ENCODE results near the gene NADK2. TPM values are rescaled to one million over a fixed set of nuclear protein-coding genes. Genes with fewer than 3 reads are reported as not detected.
"Not testable (repeated sequence)": the region's sequence is repeated elsewhere in the genome, so short reads cannot be mapped to it uniquely, and the experiment has no call there.

Gene NADK2
- total RNA-seq, 1 donor from 2014 or later, result 40.2 TPM

DNA sequence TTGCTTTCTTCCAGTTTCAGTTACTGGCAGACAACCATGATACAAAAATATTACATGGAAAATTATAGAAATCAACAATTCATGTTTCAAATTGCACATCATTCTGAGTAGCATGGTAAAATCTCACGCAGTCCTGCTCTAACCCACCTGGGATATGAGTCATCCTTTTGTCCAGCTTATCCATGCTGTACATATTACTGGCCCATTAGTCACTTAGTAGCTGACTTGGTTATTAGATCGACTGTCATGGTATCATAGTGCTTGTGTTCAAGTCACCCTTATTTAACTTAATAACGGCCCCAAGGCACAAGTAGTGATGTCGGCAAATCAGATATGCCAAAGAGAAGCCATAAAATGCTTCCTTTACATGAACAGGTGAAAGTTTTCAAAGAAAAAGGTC lies 41.2 kb downstream of the NADK2 start:
- Mint-ChIP-seq H3K27ac (no peak overlapping the region), H3K27me3 (ENCODE audit: low read depth) (no peaks in the 10 kb centered on the region), H3K9me3 (no peaks in the 10 kb centered on the region), H3K4me1 (peaks cover 22% of the 10 kb centered on the region), H3K4me3 (no peak overlapping the region), H3K36me3 (peaks cover 29% of the 10 kb centered on the region)
- DNase-seq (ENCODE audit: low spot score in 2 of 2, unreplicated experiment in 2 of 2), result no peak
- TF ChIP-seq, protein P1, sequence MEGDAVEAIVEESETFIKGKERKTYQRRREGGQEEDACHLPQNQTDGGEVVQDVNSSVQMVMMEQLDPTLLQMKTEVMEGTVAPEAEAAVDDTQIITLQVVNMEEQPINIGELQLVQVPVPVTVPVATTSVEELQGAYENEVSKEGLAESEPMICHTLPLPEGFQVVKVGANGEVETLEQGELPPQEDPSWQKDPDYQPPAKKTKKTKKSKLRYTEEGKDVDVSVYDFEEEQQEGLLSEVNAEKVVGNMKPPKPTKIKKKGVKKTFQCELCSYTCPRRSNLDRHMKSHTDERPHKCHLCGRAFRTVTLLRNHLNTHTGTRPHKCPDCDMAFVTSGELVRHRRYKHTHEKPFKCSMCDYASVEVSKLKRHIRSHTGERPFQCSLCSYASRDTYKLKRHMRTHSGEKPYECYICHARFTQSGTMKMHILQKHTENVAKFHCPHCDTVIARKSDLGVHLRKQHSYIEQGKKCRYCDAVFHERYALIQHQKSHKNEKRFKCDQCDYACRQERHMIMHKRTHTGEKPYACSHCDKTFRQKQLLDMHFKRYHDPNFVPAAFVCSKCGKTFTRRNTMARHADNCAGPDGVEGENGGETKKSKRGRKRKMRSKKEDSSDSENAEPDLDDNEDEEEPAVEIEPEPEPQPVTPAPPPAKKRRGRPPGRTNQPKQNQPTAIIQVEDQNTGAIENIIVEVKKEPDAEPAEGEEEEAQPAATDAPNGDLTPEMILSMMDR (IDR thresholded peaks at IDR 0.05; ENCODE audit: unreplicated experiment), result no peak

DNA sequence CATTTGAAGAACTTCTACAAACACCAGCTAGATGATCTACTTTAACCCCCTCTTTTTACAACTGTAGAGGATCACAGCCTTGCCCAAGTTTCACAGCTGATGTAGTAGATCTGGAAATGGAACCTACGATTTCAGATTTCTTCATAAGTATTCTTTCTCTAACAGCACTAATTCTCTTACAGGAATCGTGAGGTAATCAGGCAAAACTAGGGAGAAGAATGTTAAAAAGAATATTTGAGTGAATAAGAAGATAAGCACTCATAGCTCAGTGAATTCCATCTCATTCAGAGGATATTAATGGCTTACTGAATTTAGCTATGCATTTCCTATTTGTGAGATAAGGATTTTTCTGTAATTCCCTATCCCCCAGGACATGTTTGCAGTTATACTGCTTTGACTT lies 42.1 kb downstream of the NADK2 start:
- peaks cover 22% of the 10 kb centered on the region for H3K4me1 Mint-ChIP-seq
- DNase-seq (ENCODE audit: low spot score in 2 of 2, unreplicated experiment in 2 of 2), result no peak
- H3K27ac Mint-ChIP-seq, result peak overlapping the region; percentile 89
- no peak overlapping the region for H3K4me3 Mint-ChIP-seq
- no peaks in the 10 kb centered on the region for H3K9me3 Mint-ChIP-seq
- H3K36me3 Mint-ChIP-seq, result peaks cover 29% of the 10 kb centered on the region
- TF ChIP-seq, protein P1 (IDR thresholded peaks at IDR 0.05; ENCODE audit: unreplicated experiment), result no peak
- no peaks in the 10 kb centered on the region for H3K27me3 Mint-ChIP-seq (ENCODE audit: low read depth)

DNA sequence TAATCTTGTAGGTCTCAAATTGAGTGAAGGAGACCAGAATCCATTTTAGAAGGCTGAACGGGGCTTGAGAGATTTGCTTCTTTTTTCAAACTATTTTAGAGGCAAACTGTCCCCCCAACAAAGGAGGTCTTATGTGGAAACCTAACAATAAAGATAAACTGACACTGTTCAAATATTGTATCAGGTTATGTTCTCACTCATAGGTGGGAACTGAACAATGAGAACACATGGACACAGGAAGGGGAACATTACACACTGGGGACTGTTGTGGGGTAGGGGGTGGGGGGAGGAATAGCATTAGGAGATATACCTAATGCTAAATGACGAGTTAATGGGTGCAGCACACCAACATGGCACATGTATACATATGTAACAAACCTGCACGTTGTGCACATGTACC lies 42.9 kb downstream of the NADK2 start:
- DNase-seq (ENCODE audit: low spot score in 2 of 2, unreplicated experiment in 2 of 2); H3K4me3 Mint-ChIP-seq; H3K27me3 Mint-ChIP-seq (ENCODE audit: low read depth); H3K9me3 Mint-ChIP-seq; H3K27ac Mint-ChIP-seq: not testable (repeated sequence)
- Mint-ChIP-seq H3K4me1 (peaks cover 21% of the 10 kb centered on the region), H3K36me3 (peaks cover 31% of the 10 kb centered on the region)

DNA sequence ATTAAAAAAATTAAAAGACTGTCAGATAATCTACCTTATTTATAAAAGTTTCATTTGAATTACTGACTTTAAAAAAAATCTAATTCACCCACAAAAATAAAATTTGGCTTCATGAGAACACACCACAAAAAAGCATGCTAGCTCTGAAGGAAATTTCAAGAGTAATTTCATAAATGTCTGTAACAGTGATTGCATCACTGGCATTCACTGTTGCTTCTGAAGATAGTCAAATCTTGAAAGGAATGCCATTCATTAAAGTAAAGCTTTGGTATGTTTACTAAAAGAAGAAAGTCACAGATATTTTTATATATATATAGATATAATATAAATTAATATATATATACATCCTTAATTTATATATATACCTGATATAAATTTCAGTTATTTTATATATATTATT lies 43.4 kb downstream of the NADK2 start:
- TF ChIP-seq, protein P1 (IDR thresholded peaks at IDR 0.05; ENCODE audit: unreplicated experiment), result no peak
- DNase-seq (ENCODE audit: low spot score in 2 of 2, unreplicated experiment in 2 of 2), result no peak
- Mint-ChIP-seq H3K9me3 (no peaks in the 10 kb centered on the region), H3K4me3 (no peak overlapping the region), H3K4me1 (peaks cover 16% of the 10 kb centered on the region), H3K27me3 (ENCODE audit: low read depth) (no peaks in the 10 kb centered on the region), H3K36me3 (peaks cover 33% of the 10 kb centered on the region), H3K27ac (no peak overlapping the region)

DNA sequence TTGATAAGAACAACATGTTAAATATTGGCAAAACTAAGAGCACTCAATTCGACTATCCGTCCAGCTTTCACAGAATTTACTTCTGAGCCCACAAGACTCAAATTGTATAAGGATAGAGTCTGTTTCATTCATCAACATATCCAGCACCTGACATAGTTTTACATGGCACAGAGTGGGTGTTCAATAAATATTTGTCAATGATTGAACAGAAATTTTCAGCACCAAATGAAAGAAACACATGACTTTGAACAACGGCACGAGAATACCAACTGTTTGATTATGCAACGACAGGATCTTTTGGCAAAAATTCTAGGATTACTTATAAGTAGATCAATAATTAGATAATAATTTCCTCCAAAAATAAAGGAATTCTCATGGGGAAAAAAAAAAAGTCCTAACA lies 48.0 kb downstream of the NADK2 start:
- TF ChIP-seq, protein P1 (IDR thresholded peaks at IDR 0.05; ENCODE audit: unreplicated experiment), result no peak
- H3K9me3 Mint-ChIP-seq, result peaks cover 19% of the 10 kb centered on the region
- H3K36me3 Mint-ChIP-seq, result peaks cover 68% of the 10 kb centered on the region
- H3K27me3 Mint-ChIP-seq (ENCODE audit: low read depth), result no peaks in the 10 kb centered on the region
- H3K27ac Mint-ChIP-seq, result no peak overlapping the region
- no peak for DNase-seq (ENCODE audit: low spot score in 2 of 2, unreplicated experiment in 2 of 2)
- H3K4me1 Mint-ChIP-seq, result no peaks in the 10 kb centered on the region
- no peak overlapping the region for H3K4me3 Mint-ChIP-seq

DNA sequence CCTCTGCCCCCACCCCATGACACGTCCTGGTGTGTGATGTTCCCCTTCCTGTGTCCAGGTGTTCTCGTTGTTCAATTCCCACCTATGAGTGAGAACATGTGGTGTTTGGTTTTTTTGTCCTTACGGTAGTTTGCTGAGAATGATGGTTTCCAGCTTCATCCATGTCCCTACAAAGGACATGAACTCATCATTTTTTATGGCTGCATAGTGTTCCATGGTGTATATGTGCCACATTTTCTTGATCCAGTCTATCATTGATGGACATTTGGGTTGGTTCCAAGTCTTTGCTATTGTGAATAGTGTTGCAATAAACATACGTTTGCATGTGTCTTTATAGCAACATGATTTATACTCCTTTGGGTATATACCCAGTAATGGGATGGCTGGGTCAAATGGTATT lies 57.3 kb downstream of the NADK2 start:
- H3K27me3 Mint-ChIP-seq (ENCODE audit: low read depth); H3K27ac Mint-ChIP-seq; H3K4me3 Mint-ChIP-seq; DNase-seq (ENCODE audit: low spot score in 2 of 2, unreplicated experiment in 2 of 2): not testable (repeated sequence)
- peaks cover 71% of the 10 kb centered on the region for H3K36me3 Mint-ChIP-seq
- peaks cover 16% of the 10 kb centered on the region for H3K4me1 Mint-ChIP-seq
- peaks cover 38% of the 10 kb centered on the region for H3K9me3 Mint-ChIP-seq

DNA sequence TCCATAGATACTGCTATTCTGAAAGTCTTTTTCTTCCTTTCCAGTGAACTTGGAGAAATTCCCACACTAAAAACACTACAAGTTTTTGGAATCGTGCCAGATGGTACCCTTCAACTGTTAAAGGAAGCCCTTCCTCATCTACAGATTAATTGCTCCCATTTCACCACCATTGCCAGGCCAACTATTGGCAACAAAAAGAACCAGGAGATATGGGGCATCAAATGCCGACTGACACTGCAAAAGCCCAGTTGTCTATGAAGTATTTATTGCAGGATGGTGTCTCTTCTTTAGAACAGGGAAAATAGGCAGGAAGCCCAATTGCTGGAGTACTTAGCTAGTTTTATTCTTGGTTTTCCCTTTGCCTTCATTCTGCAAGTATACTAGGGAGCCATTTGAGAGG lies 60.0 kb downstream of the NADK2 start:
- peaks cover 15% of the 10 kb centered on the region for H3K9me3 Mint-ChIP-seq
- no peak overlapping the region for H3K27ac Mint-ChIP-seq
- H3K36me3 Mint-ChIP-seq, result peaks cover 50% of the 10 kb centered on the region
- DNase-seq (ENCODE audit: low spot score in 2 of 2, unreplicated experiment in 2 of 2), result no peak
- H3K27me3 Mint-ChIP-seq (ENCODE audit: low read depth), result no peaks in the 10 kb centered on the region
- peaks cover 16% of the 10 kb centered on the region for H3K4me1 Mint-ChIP-seq
- H3K4me3 Mint-ChIP-seq, result no peak overlapping the region
- TF ChIP-seq, protein P1 (IDR thresholded peaks at IDR 0.05; ENCODE audit: unreplicated experiment), result no peak
